HCT116 (cell line): ENCODE data around the gene RAB4A. TPM values are rescaled to one million over a fixed set of nuclear protein-coding genes. Genes with fewer than 3 reads are reported as not detected.

ENCODE experiments used
- ATAC-seq: fragments of 200-7000 bp; cut with Tn5 transposase; 2 replicates; pipeline ENCODE4 v1.9.1; 2020; ENCODE audit warnings: mild to moderate bottlenecking, moderate library complexity
- BruUV-seq: library from RNA; stranded (reverse); fragments of 400-500 nt; replicated peaks from 2 replicates; lab custom pipeline; 2021; lab: Mats Ljungman, UMichigan
- CTCF ChIA-PET: fragments of 300-600 bp; sonication (Branson Sonifier 250); formaldehyde crosslinking; loops from one replicate; lab custom pipeline; 2021; ENCODE audit warnings: antibody characterized with exemption; lab: Charles Lee
- POLR2A ChIA-PET: fragments of 300-600, 350-600 bp; sonication (Branson Sonifier 250); formaldehyde crosslinking; loops from one replicate; lab custom pipeline; 2021; ENCODE audit warnings: antibody characterized with exemption; lab: Charles Lee
- RAD21 ChIA-PET, 2 experiments: fragments of 300-600 bp; sonication (Branson Sonifier 250); formaldehyde crosslinking; loops; one replicate each; lab custom pipeline; 2023; ENCODE audit warnings: low total read pairs in 2 of 2; ENCODE audit not compliant: uncharacterized antibody in 2 of 2, unreplicated experiment in 2 of 2, low non-redundant PET in 1 of 2; lab: Charles Lee
- DNase-seq: peaks from one replicate; pipeline ENCODE4 v3.0.0-alpha.2; 2010; ENCODE audit warnings: low read depth, low spot score
- H2AFZ ChIP-seq: fragments of 200-600 bp; shearing (Covaris generic), sonication (generic); 2 replicates; pipeline ENCODE4 v1.6.1; 2017; ENCODE audit warnings: low read depth, mixed run types, mixed read lengths, antibody characterized with exemption, low read length; ENCODE audit not compliant: poor library complexity, severe bottlenecking
- H3K27ac ChIP-seq: 2 replicates; pipeline ENCODE4 v1.5.1; 2012; ENCODE audit warnings: low read depth, low read length
- H3K27me3 ChIP-seq: fragments of 200-600 bp; sonication (generic); 2 replicates; pipeline ENCODE4 v1.6.1; 2016; ENCODE audit warnings: mixed run types, low read length, mixed read lengths; ENCODE audit not compliant: insufficient read depth
- H3K36me3 ChIP-seq, 2 experiments: fragments of 200-500 bp in 1 of 2; fragments of 200-600 bp in 1 of 2; sonication (Bioruptor generic) in 1 of 2; sonication (generic) in 1 of 2; 2 replicates each; pipeline versions ENCODE4 v1.5.1 to v1.6.1; 2014 to 2016; ENCODE audit warnings: low read length in 2 of 2, inconsistent platforms in 1 of 2, mixed read lengths in 1 of 2, mixed run types in 1 of 2; ENCODE audit not compliant: insufficient read depth in 2 of 2, control insufficient read depth in 1 of 2
- H3K4me1 ChIP-seq, 2 experiments: fragments of 200-600 bp in 1 of 2; sonication (generic) in 1 of 2; 2 replicates each; pipeline versions ENCODE4 v1.5.1 to v1.6.1; 2012 to 2017; ENCODE audit warnings: low read length in 2 of 2, inconsistent platforms in 1 of 2, mild to moderate bottlenecking in 1 of 2, mixed read lengths in 1 of 2, mixed run types in 1 of 2, moderate library complexity in 1 of 2; ENCODE audit not compliant: insufficient read depth in 2 of 2, control insufficient read depth in 1 of 2
- H3K4me2 ChIP-seq: fragments of 200-600 bp; sonication (generic); 2 replicates; pipeline ENCODE4 v1.6.1; 2017; ENCODE audit warnings: mixed run types, low read length, mixed read lengths
- H3K4me3 ChIP-seq, 2 experiments: fragments of 200-600 bp in 1 of 2; sonication (generic) in 1 of 2; replicated peaks in 1 of 2; 2 replicates each; pipeline ENCODE4 v1.5.1; 2011 to 2016; ENCODE audit warnings: low read length in 2 of 2, control low read depth in 1 of 2, low read depth in 1 of 2, mild to moderate bottlenecking in 1 of 2, mixed read lengths in 1 of 2, mixed run types in 1 of 2
- H3K79me2 ChIP-seq: fragments of 200-600 bp; sonication (generic); 2 replicates; pipeline ENCODE4 v1.6.1; 2017; ENCODE audit warnings: mild to moderate bottlenecking, mixed run types, low read length, moderate library complexity, mixed read lengths; ENCODE audit not compliant: insufficient read depth
- H3K9ac ChIP-seq: fragments of 200-600 bp; sonication (generic); 2 replicates; pipeline ENCODE4 v1.6.1; 2016; ENCODE audit warnings: low read length, mixed read lengths
- H3K9me2 ChIP-seq: fragments of 200-600 bp; sonication (generic), shearing (Covaris generic); 2 replicates; pipeline ENCODE4 v1.6.1; 2017; ENCODE audit warnings: mixed run types, mild to moderate bottlenecking, moderate library complexity; ENCODE audit not compliant: insufficient read depth
- H3K9me3 ChIP-seq, 2 experiments: fragments of 200-500 bp in 1 of 2; fragments of 200-600 bp in 1 of 2; sonication (Bioruptor generic) in 1 of 2; sonication (generic) in 1 of 2; 2 replicates each; pipeline ENCODE4 v1.6.1; 2014 to 2017; ENCODE audit warnings: low read length in 2 of 2, mixed read lengths in 2 of 2, inconsistent platforms in 1 of 2, low read depth in 1 of 2, mild to moderate bottlenecking in 1 of 2, mixed run types in 1 of 2, moderate library complexity in 1 of 2; ENCODE audit not compliant: control insufficient read depth in 1 of 2, insufficient read depth in 1 of 2
- H4K20me1 ChIP-seq: fragments of 200-600 bp; sonication (generic), shearing (Covaris generic); 2 replicates; pipeline ENCODE4 v1.6.1; 2017; ENCODE audit warnings: mixed run types, mild to moderate bottlenecking, moderate library complexity; ENCODE audit not compliant: insufficient read depth
- CTCF ChIP-seq, 3 experiments: fragments of 200-600 bp in 1 of 3; sonication (generic) in 1 of 3; IDR thresholded peaks in 2 of 3; conservative IDR thresholded peaks in 1 of 3; 2 replicates each; pipeline ENCODE4 v1.5.1; 2012 to 2017; ENCODE audit warnings: low read depth in 2 of 3, low read length in 2 of 3, antibody characterized with exemption in 1 of 3, borderline replicate concordance in 1 of 3, control low read depth in 1 of 3, mild to moderate bottlenecking in 1 of 3, mixed read lengths in 1 of 3, mixed run types in 1 of 3, moderate library complexity in 1 of 3; ENCODE audit not compliant: insufficient read depth in 1 of 3
- EGR1 ChIP-seq: IDR thresholded peaks from 2 replicates; pipeline ENCODE4 v1.6.1; 2012; ENCODE audit warnings: low read depth
- ELF1 ChIP-seq: IDR thresholded peaks from 2 replicates; pipeline ENCODE4 v1.6.1; 2012; ENCODE audit warnings: low read depth, borderline replicate concordance
- EZH2 ChIP-seq: fragments of 200-600 bp; sonication (generic); IDR thresholded peaks from 2 replicates; pipeline ENCODE4 v1.6.1; 2017; ENCODE audit warnings: antibody characterized with exemption, mixed run types
- FOSL1 ChIP-seq: IDR thresholded peaks from 2 replicates; pipeline ENCODE4 v1.6.1; 2012; ENCODE audit warnings: low read depth
- POLR2AphosphoS5 ChIP-seq: IDR thresholded peaks from 2 replicates; pipeline ENCODE4 v1.6.1; 2011; ENCODE audit warnings: mild to moderate bottlenecking, low read depth, low read length, moderate library complexity
- RAD21 ChIP-seq: IDR thresholded peaks from 2 replicates; pipeline ENCODE4 v1.6.1; 2012; ENCODE audit warnings: low read depth, mild to moderate bottlenecking
- SIN3A ChIP-seq: IDR thresholded peaks from 2 replicates; pipeline ENCODE4 v1.6.1; 2012; ENCODE audit warnings: low read depth
- SP1 ChIP-seq: IDR thresholded peaks from 2 replicates; pipeline ENCODE4 v1.6.1; 2012; ENCODE audit warnings: low read depth
- SRF ChIP-seq: IDR thresholded peaks from 2 replicates; pipeline ENCODE4 v1.6.1; 2012; ENCODE audit warnings: low read depth
- TCF7L2 ChIP-seq: IDR thresholded peaks from 2 replicates; pipeline ENCODE4 v1.7.0; 2011; ENCODE audit warnings: borderline replicate concordance, inconsistent platforms; ENCODE audit not compliant: insufficient read depth, insufficient read length; ENCODE audit errors: extremely low read depth
- YY1 ChIP-seq: IDR thresholded peaks from 2 replicates; pipeline ENCODE4 v1.6.1; 2011; ENCODE audit warnings: low read length, low read depth, moderate library complexity, mild to moderate bottlenecking; ENCODE audit not compliant: insufficient replicate concordance; ENCODE audit errors: extremely low read depth
- ZFX ChIP-seq: fragments of 450-650 bp; IDR thresholded peaks from 2 replicates; pipeline ENCODE4 v1.6.1; 2017
- ZNF274 ChIP-seq: fragments of 200-500 bp; sonication (Bioruptor generic); IDR thresholded peaks from 2 replicates; pipeline ENCODE4 v1.6.1; 2014; ENCODE audit warnings: mild to moderate bottlenecking, low read depth, low read length, inconsistent platforms
- intact Hi-C: fragments of 100-400 bp; cut with micrococcal nuclease; formaldehyde crosslinking; loops from 2 replicates; pipeline ENCODE4 v1.10.0; 2022
- total RNA-seq: library from RNA; stranded (reverse); gene quantifications from one replicate; pipeline ENCODE4 v1.2.1, GENCODE V29; 2021; ENCODE audit not compliant: unreplicated experiment

The RAB4A gene
- total RNA-seq, 1 experiment from 2014 or later = 101 TPM

- no peak overlapping the region for H2AFZ ChIP-seq
- ATAC-seq (no peak), DNase-seq (no peak)
- H3K4me2 ChIP-seq = no peak overlapping the region
- H3K9ac ChIP-seq = no peak overlapping the region
- ChIA-PET POLR2A (no interaction called here), CTCF (no interaction called here), RAD21 (no interaction called here)
- no peaks in the 10 kb centered on the region for H3K9me2 ChIP-seq
- no peak for TF ChIP-seq SP1
- TF ChIP-seq ZNF274 = no peak
- peaks cover 96% of the 10 kb centered on the region for H3K79me2 ChIP-seq
- H3K4me1 ChIP-seq = no peaks in the 10 kb centered on the region
- H3K27me3 ChIP-seq = no peaks in the 10 kb centered on the region
- H3K4me3 ChIP-seq = no peak overlapping the region
- no peaks in the 10 kb centered on the region for H3K36me3 ChIP-seq
- no peaks in the 10 kb centered on the region for H3K9me3 ChIP-seq
- no peak overlapping the region for H3K27ac ChIP-seq
- intact Hi-C loops = no loop called here
- peaks cover 12% of the 10 kb centered on the region; the same call in 1 of the 2 replicates for H4K20me1 ChIP-seq
- no TSS peak for BruUV-seq
These were observed 10.0 kb downstream of the RAB4A start for GRCh38 chr1:229280921-229281320.

- no peak overlapping the region for H3K27ac ChIP-seq
- peaks cover 10% of the 10 kb centered on the region; the same call in 1 of the 2 replicates for H4K20me1 ChIP-seq
- no peaks in the 10 kb centered on the region for H3K36me3 ChIP-seq
- no peak overlapping the region for H2AFZ ChIP-seq
- RAD21 ChIA-PET = no interaction called here
- no peaks in the 10 kb centered on the region for H3K4me1 ChIP-seq
- H3K79me2 ChIP-seq = peaks cover 96% of the 10 kb centered on the region
- POLR2A ChIA-PET = no interaction called here
- no peak overlapping the region for H3K4me3 ChIP-seq
- no peak overlapping the region for H3K9ac ChIP-seq
- no peaks in the 10 kb centered on the region for H3K9me2 ChIP-seq
- BruUV-seq = no TSS peak
- H3K27me3 ChIP-seq = no peaks in the 10 kb centered on the region
- CTCF ChIA-PET = no interaction called here
- no peak for DNase-seq
- TF ChIP-seq POLR2AphosphoS5 (no peak), YY1 (no peak), SRF (no peak), RAD21 (no peak), SIN3A (no peak), ELF1 (no peak), EZH2 (no peak), ZFX (no peak), TCF7L2 (no peak), CTCF (IDR thresholded peaks at IDR 0.05 in 2 of 3, conservative IDR thresholded peaks at IDR 0.05 in 1 of 3; ENCODE audit: borderline replicate concordance in 1 of 3, insufficient read depth in 1 of 3, low read depth in 2 of 3, low read length in 2 of 3) (no peak), ZNF274 (no peak), FOSL1 (no peak), EGR1 (no peak)
- H3K4me2 ChIP-seq = no peak overlapping the region
- intact Hi-C loops = no loop called here
- no peak for ATAC-seq
- H3K9me3 ChIP-seq = no peaks in the 10 kb centered on the region
These were observed 10.5 kb downstream of the RAB4A start for GRCh38 chr1:229281339-229281926.
